B cell (primary cell): Measurements from ENCODE around the gene EIF4A3. TPM values are rescaled to one million over a fixed set of nuclear protein-coding genes. Genes with fewer than 3 reads are reported as not detected.

Experiments
- ATAC-seq: fragments of 200-7000 bp; cut with Tn5 transposase; one replicate; pipeline ENCODE4 v1.10.0; 2021; ENCODE audit warnings: low read depth, mild to moderate bottlenecking, moderate number of reproducible peaks, moderate library complexity
- CTCF ChIA-PET: fragments of 350-600 bp; sonication (Branson Sonifier 250); formaldehyde crosslinking; loops from one replicate; lab custom pipeline; 2021; ENCODE audit warnings: antibody characterized with exemption, inconsistent platforms; lab: Charles Lee
- POLR2A ChIA-PET: fragments of 350-600 bp; sonication (Branson Sonifier 250); formaldehyde crosslinking; loops from one replicate; lab custom pipeline; 2021; ENCODE audit warnings: antibody characterized with exemption; lab: Charles Lee
- DNase-seq: peaks from one replicate; pipeline ENCODE4 v3.0.0; 2013
- H2AFZ ChIP-seq: 2 replicates; pipeline ENCODE4 v1.6.1; 2012; ENCODE audit warnings: mild to moderate bottlenecking, low read depth, low read length; ENCODE audit not compliant: insufficient read depth, poor library complexity, severe bottlenecking
- H3K27ac ChIP-seq, 2 donors: 1 replicate in 1 of 2; 2 replicates in 1 of 2; pipeline ENCODE4 v1.5.1; 2012 to 2013; ENCODE audit warnings: low read length in 2 of 2, mild to moderate bottlenecking in 2 of 2, moderate library complexity in 1 of 2
- H3K27me3 ChIP-seq, 4 experiments: fragments of 200-600 bp in 1 of 4; sonication (generic) in 1 of 4; replicated peaks in 1 of 4; 1 replicate in 2 of 4; 2 replicates in 2 of 4; pipeline versions ENCODE4 v1.6.1 to v1.7.0; 2013 to 2016; ENCODE audit warnings: low read length in 3 of 4, mild to moderate bottlenecking in 2 of 4, mixed read lengths in 1 of 4, moderate library complexity in 1 of 4; ENCODE audit not compliant: insufficient read depth in 4 of 4, control insufficient read depth in 3 of 4; ENCODE audit errors: control extremely low read depth in 1 of 4
- H3K36me3 ChIP-seq, 2 experiments: replicated peaks in 1 of 2; 1 replicate in 1 of 2; 2 replicates in 1 of 2; pipeline versions ENCODE4 v1.6.1 to v1.7.1; 2013; ENCODE audit warnings: low read length in 1 of 2; ENCODE audit not compliant: insufficient read depth in 2 of 2, control insufficient read depth in 1 of 2; ENCODE audit errors: control extremely low read depth in 1 of 2, extremely low read depth in 1 of 2
- H3K4me1 ChIP-seq, 2 donors: fragments of 200-600 bp in 1 of 2; sonication (generic) in 1 of 2; 1 replicate in 1 of 2; 2 replicates in 1 of 2; pipeline versions ENCODE4 v1.5.1 to v1.6.1; 2013 to 2017; ENCODE audit warnings: low read length in 2 of 2; ENCODE audit not compliant: control insufficient read depth in 2 of 2, insufficient read depth in 2 of 2
- H3K4me2 ChIP-seq: replicated peaks from 2 replicates; pipeline ENCODE3; 2012; ENCODE audit warnings: mild to moderate bottlenecking, low read depth, low read length; ENCODE audit not compliant: poor library complexity, severe bottlenecking
- H3K4me3 ChIP-seq, 5 experiments: fragments of 200-600 bp in 1 of 5; sonication (generic) in 1 of 5; 1 replicate in 3 of 5; 2 replicates in 2 of 5; pipeline versions ENCODE4 v1.5.1 to v1.7.0; 2011 to 2016; ENCODE audit warnings: low read length in 4 of 5, mild to moderate bottlenecking in 4 of 5, low read depth in 2 of 5, control low read depth in 1 of 5, moderate library complexity in 1 of 5; ENCODE audit not compliant: insufficient read depth in 1 of 5; ENCODE audit errors: control extremely low read depth in 1 of 5, extremely low read depth in 1 of 5
- H3K79me2 ChIP-seq: fragments of 200-600 bp; sonication (generic); one replicate; pipeline ENCODE4 v1.6.0; 2016; ENCODE audit warnings: low read length; ENCODE audit not compliant: control insufficient read depth, insufficient read depth
- H3K9ac ChIP-seq: fragments of 200-600 bp; sonication (generic); 2 replicates; pipeline ENCODE4 v1.6.1; 2017; ENCODE audit warnings: mild to moderate bottlenecking, low read length, moderate library complexity
- H3K9me3 ChIP-seq, 3 donors: one replicate each; pipeline versions ENCODE4 v1.6.1 to v1.7.1; 2013; ENCODE audit warnings: low read length in 2 of 3; ENCODE audit not compliant: control insufficient read depth in 2 of 3, insufficient read depth in 1 of 3; ENCODE audit errors: control extremely low read depth in 1 of 3
- H4K20me1 ChIP-seq: 2 replicates; pipeline ENCODE4 v1.6.0; 2012; ENCODE audit warnings: mild to moderate bottlenecking, low read length; ENCODE audit not compliant: insufficient read depth, control insufficient read depth, poor library complexity, severe bottlenecking
- H3K27ac Mint-ChIP-seq: one replicate; pipeline ENCODE4 v1.8.0; 2021; ENCODE audit warnings: mixed read lengths
- H3K27me3 Mint-ChIP-seq: one replicate; pipeline ENCODE4 v1.8.0; 2021; ENCODE audit warnings: mixed read lengths
- H3K4me1 Mint-ChIP-seq: one replicate; pipeline ENCODE4 v1.8.0; 2021; ENCODE audit warnings: mixed read lengths
- H3K4me3 Mint-ChIP-seq: one replicate; pipeline ENCODE4 v1.8.0; 2021; ENCODE audit warnings: mixed read lengths
- H3K9me3 Mint-ChIP-seq: one replicate; pipeline ENCODE4 v1.8.0; 2022; ENCODE audit warnings: mixed read lengths; ENCODE audit not compliant: insufficient read depth
- EZH2 ChIP-seq: IDR thresholded peaks from 2 replicates; pipeline ENCODE4 v1.6.1; 2012; ENCODE audit warnings: borderline replicate concordance, low read depth, mild to moderate bottlenecking, moderate library complexity, low read length; ENCODE audit not compliant: insufficient read depth, poor library complexity, severe bottlenecking
- WGBS: methylation state at CpG from one replicate; pipeline ENCODE4 v1.1.5; 2013; ENCODE audit warnings: missing lambda C conversion rate; ENCODE audit not compliant: insufficient coverage; 5-methylcytosine and 5-hydroxymethylcytosine counted together
- intact Hi-C: fragments of 100-400 bp; cut with micrococcal nuclease; formaldehyde crosslinking; loops from one replicate; pipeline ENCODE4 v1.10.0; 2022
- polyA plus RNA-seq: library from polyadenylated mRNA; depleted of rRNA; stranded (reverse); fragments of >200 nt; gene quantifications from 2 replicates; pipeline ENCODE4 v1.2.3, GENCODE V29; 2012
- total RNA-seq, 2 donors: library from RNA; stranded (reverse); fragments of 120-200 nt in 1 of 2; gene quantifications; 1 replicate in 1 of 2; 2 replicates in 1 of 2; pipeline versions ENCODE4 v1.2.3 to v1.2.4, GENCODE V29; 2013 to 2022
- TF ChIP-seq, protein P1 (sequence below): fragments of 200-600 bp; IDR thresholded peaks from one replicate; pipeline ENCODE4 v1.8.0; 2022; ENCODE audit warnings: antibody characterized with exemption, mild to moderate bottlenecking

EIF4A3 gene
- total and polyA plus RNA-seq, 2 donors (not counting 1 experiment from before 2014, with no cell fraction given): 86.0 to 137 TPM

DNA sequence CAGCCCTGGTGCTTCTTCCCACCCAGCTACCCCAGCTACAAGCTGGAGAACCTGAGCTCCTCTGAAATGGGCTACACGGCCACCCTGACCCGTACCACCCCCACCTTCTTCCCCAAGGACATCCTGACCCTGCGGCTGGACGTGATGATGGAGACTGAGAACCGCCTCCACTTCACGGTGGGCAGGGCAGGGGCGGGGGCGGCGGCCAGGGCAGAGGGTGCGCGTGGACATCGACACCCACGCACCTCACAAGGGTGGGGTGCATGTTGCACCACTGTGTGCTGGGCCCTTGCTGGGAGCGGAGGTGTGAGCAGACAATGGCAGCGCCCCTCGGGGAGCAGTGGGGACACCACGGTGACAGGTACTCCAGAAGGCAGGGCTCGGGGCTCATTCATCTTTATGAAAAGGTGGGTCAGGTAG, 42.0 kb downstream of the EIF4A3 start:
- H3K27me3 Mint-ChIP-seq: no peaks in the 10 kb centered on the region
- no peaks in the 10 kb centered on the region for H3K79me2 ChIP-seq
- no peak for ATAC-seq
- ChIA-PET POLR2A (no interaction called here), CTCF (interaction anchor here (0.6 kb wide), 1 partner anchor 14 kb away, joined by 3 read pairs; no protein-coding TSS in a partner anchor)
- H3K27ac ChIP-seq: no peak overlapping the region
- H3K9ac ChIP-seq: no peak overlapping the region
- peaks cover 21% of the 10 kb centered on the region for H3K4me1 Mint-ChIP-seq
- no peak overlapping the region for H3K27ac Mint-ChIP-seq
- H3K9me3 Mint-ChIP-seq: no peaks in the 10 kb centered on the region
- no peaks in the 10 kb centered on the region for H3K36me3 ChIP-seq
- H3K9me3 ChIP-seq: no peaks in the 10 kb centered on the region
- H3K4me2 ChIP-seq: no peak overlapping the region
- H3K4me3 ChIP-seq: no peak overlapping the region
- H2AFZ ChIP-seq: no peak overlapping the region
- no peaks in the 10 kb centered on the region for H4K20me1 ChIP-seq
- intact Hi-C loops: loop anchor here (5.0 kb wide), 1 partner anchor 98 kb away; no protein-coding TSS in a partner anchor
- whole genome bisulfite sequencing: 96% methylated on average over 18 of the region's 18 CpGs
- no peak overlapping the region for H3K4me3 Mint-ChIP-seq
- TF ChIP-seq, protein P1, sequence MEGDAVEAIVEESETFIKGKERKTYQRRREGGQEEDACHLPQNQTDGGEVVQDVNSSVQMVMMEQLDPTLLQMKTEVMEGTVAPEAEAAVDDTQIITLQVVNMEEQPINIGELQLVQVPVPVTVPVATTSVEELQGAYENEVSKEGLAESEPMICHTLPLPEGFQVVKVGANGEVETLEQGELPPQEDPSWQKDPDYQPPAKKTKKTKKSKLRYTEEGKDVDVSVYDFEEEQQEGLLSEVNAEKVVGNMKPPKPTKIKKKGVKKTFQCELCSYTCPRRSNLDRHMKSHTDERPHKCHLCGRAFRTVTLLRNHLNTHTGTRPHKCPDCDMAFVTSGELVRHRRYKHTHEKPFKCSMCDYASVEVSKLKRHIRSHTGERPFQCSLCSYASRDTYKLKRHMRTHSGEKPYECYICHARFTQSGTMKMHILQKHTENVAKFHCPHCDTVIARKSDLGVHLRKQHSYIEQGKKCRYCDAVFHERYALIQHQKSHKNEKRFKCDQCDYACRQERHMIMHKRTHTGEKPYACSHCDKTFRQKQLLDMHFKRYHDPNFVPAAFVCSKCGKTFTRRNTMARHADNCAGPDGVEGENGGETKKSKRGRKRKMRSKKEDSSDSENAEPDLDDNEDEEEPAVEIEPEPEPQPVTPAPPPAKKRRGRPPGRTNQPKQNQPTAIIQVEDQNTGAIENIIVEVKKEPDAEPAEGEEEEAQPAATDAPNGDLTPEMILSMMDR: no peak
- TF ChIP-seq EZH2: no peak
- DNase-seq: no peak
- H3K27me3 ChIP-seq: no peaks in the 10 kb centered on the region
- peaks cover 14 to 21% of the 10 kb centered on the region in 2 donors for H3K4me1 ChIP-seq

DNA sequence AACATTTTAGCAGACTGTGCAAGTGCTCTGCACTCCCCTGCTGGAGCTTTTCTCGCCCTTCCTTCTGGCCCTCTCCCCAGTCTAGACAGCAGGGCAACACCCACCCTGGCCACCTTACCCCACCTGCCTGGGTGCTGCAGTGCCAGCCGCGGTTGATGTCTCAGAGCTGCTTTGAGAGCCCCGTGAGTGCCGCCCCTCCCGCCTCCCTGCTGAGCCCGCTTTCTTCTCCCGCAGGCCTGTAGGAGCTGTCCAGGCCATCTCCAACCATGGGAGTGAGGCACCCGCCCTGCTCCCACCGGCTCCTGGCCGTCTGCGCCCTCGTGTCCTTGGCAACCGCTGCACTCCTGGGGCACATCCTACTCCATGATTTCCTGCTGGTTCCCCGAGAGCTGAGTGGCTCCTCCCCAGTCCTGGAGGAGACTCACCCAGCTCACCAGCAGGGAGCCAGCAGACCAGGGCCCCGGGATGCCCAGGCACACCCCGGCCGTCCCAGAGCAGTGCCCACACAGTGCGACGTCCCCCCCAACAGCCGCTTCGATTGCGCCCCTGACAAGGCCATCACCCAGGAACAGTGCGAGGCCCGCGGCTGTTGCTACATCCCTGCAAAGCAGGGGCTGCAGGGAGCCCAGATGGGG, 42.5 kb downstream of the EIF4A3 start:
- Mint-ChIP-seq H3K27ac (no peak overlapping the region), H3K4me3 (no peak overlapping the region), H3K9me3 (no peaks in the 10 kb centered on the region), H3K27me3 (no peaks in the 10 kb centered on the region), H3K4me1 (peaks cover 24% of the 10 kb centered on the region)
- peaks cover 14 to 22% of the 10 kb centered on the region in 2 donors for H3K4me1 ChIP-seq
- H4K20me1 ChIP-seq: no peaks in the 10 kb centered on the region
- intact Hi-C loops: loop anchor here (5.0 kb wide), 1 partner anchor 97 kb away; no protein-coding TSS in a partner anchor
- WGBS: 92% methylated on average over 26 of the region's 26 CpGs
- ATAC-seq: no peak
- H3K79me2 ChIP-seq: no peaks in the 10 kb centered on the region
- DNase-seq: no peak
- TF ChIP-seq, protein P1: no peak
- TF ChIP-seq EZH2: no peak
- no peak overlapping the region for H3K4me3 ChIP-seq
- ChIA-PET POLR2A (no interaction called here), CTCF (interaction anchor here (0.9 kb wide), 1 partner anchor 9 kb away, joined by 3 read pairs; no protein-coding TSS in a partner anchor)
- H3K36me3 ChIP-seq: no peaks in the 10 kb centered on the region
- H3K27me3 ChIP-seq: no peaks in the 10 kb centered on the region
- H3K27ac ChIP-seq: no peak overlapping the region
- no peak overlapping the region for H3K9ac ChIP-seq
- no peaks in the 10 kb centered on the region for H3K9me3 ChIP-seq
- no peak overlapping the region for H2AFZ ChIP-seq
- H3K4me2 ChIP-seq: no peak overlapping the region
